Epithelial cell of proximal tubule (primary cell): ENCODE results near the gene ACP7. TPM values are rescaled to one million over a fixed set of nuclear protein-coding genes. Genes with fewer than 3 reads are reported as not detected.
"Not testable (repeated sequence)": the region's sequence is repeated elsewhere in the genome, so short reads cannot be mapped to it uniquely, and the experiment has no call there.

Experiments
- DNase-seq: peaks from one replicate; pipeline ENCODE4 v3.0.0-alpha.2; 2011; ENCODE audit warnings: low read depth
- H3K4me3 ChIP-seq: 2 replicates; pipeline ENCODE4 v1.5.1; 2011; ENCODE audit warnings: low read depth, mild to moderate bottlenecking, low read length
- total RNA-seq: library from RNA; depleted of rRNA; stranded (reverse); fragments of >200 nt; gene quantifications from 2 replicates; pipeline ENCODE4 v1.2.3, GENCODE V29; 2015
- TF ChIP-seq, protein P1 (sequence below): conservative IDR thresholded peaks from 2 replicates; pipeline ENCODE4 v1.5.1; 2012; ENCODE audit warnings: low read depth, mild to moderate bottlenecking, low read length

Gene ACP7
- total RNA-seq, 1 donor from 2014 or later = 0.23 TPM

DNA sequence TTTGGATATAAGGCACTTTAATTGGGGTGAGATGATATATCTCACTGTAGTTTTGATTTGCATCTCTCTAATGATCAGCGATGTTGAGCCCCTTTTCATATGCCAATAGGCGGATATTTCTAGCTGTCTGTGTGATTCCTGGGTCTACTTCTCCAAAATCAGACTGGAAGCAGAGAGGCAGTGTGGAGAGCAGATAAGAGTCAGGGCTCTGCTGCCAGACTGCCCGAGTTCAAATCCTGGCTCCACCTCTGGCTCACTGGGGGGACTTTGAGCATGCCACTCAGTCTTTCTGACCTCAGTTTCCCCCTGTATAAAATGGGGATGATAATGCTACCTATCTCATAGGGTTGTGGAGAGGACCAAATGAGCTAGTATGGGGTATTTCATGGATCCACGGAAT lies 24.0 kb upstream of the ACP7 start:
- H3K4me3 ChIP-seq = no peak overlapping the region
- DNase-seq = no peak
- TF ChIP-seq, protein P1, sequence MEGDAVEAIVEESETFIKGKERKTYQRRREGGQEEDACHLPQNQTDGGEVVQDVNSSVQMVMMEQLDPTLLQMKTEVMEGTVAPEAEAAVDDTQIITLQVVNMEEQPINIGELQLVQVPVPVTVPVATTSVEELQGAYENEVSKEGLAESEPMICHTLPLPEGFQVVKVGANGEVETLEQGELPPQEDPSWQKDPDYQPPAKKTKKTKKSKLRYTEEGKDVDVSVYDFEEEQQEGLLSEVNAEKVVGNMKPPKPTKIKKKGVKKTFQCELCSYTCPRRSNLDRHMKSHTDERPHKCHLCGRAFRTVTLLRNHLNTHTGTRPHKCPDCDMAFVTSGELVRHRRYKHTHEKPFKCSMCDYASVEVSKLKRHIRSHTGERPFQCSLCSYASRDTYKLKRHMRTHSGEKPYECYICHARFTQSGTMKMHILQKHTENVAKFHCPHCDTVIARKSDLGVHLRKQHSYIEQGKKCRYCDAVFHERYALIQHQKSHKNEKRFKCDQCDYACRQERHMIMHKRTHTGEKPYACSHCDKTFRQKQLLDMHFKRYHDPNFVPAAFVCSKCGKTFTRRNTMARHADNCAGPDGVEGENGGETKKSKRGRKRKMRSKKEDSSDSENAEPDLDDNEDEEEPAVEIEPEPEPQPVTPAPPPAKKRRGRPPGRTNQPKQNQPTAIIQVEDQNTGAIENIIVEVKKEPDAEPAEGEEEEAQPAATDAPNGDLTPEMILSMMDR = no peak

DNA sequence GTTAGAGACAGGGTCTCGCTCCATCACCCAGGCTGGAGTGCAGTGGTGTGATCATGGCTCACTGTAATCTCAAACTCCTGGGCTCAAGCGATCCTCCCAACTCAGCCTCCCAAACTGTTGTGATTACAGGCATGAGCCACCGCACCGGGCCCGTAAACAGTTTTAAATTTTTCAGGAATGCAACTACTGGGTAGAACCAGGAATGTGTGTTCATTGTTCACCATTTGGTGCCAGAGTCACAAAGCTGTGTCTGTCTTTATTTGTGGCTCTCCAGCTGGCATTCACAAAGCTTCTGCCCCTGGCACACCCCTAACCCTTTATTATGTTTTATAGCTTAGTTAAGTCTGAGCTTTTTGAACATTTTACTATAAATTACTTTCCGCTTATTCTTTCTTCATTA lies 19.8 kb upstream of the ACP7 start:
- DNase-seq = no peak
- TF ChIP-seq, protein P1 = no peak
- H3K4me3 ChIP-seq = no peak overlapping the region

DNA sequence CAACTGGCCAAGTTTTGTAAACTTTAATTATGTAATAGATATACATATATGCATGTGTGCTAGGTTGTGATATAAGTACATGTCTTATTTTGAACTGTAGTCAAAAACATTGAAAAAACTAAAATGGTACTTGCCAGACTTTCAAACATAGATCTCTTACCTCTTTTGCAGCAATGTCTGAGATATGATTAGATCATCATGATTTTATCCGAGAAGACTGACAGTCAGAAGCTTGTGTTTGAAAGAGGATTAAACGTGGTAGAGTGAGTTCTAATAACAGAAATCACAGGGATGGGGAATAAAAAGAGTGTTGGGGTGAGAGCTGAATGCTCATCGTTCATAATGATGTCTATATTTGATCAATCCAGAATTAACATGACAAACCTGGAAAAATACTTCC lies 18.2 kb upstream of the ACP7 start:
- no peak for DNase-seq
- TF ChIP-seq, protein P1 = no peak
- no peak overlapping the region for H3K4me3 ChIP-seq

DNA sequence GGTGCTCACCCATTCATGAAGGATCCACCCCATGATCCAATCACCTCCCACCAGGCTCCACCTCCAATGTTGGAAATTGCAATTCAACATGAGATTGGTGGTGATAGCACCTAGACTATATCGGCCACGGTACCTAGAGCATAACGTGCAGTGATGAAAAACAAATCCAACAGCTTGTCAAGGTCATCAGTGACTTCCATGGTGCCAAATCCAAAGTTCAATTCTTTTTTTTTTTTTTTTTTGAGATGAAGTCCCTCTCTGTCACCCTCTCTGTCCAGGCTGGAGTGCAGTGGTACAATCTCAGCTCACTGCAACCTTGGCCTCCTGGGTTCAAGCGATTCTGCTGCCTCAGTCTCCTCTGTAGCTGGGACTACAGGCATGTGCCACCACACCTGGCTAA lies 17.1 kb upstream of the ACP7 start:
- no peak for DNase-seq
- H3K4me3 ChIP-seq = no peak overlapping the region
- TF ChIP-seq, protein P1 = no peak

DNA sequence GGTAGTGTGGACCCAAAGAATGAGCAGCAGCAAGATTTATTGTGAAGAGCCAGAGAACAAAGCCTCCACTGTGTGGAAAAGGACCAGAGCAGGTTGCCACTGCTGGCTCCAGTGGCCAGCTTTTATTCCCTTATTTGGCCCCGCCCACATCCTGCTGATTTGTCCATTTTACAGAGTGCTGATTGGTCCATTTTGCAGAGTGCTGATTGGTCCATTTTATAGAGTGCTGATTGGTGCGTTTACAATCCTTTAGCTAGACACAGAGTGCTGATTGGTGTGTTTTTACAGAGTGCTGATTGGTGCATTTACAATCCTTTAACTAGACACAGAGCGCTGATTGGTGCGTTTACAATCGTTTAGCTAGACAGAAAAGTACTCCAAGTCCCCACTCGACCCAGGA lies 15.9 kb upstream of the ACP7 start:
- not testable (repeated sequence) for H3K4me3 ChIP-seq

DNA sequence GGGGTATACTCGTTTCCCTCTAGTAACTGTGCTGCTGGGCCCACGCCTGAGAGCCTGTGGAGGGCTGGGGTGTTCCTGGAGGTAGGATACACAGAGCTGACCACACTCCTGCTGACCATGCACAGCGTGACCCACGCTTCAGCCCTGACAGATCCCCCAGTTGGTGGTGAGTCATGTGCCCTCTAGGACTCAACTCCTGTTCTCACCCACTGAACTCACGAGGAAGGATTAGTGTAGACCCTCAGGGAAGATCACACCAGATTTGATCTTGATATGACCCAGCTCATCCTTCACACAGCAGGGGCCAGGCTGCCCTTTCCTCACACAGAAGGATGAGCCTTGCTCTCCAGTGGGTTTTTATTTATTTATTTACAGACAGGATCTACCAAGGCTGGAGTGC lies 13.3 kb upstream of the ACP7 start:
- no peak for DNase-seq

More for the DNA sequence above, 15.9 kb upstream of the ACP7 start:
- not testable (repeated sequence) for DNase-seq

DNA sequence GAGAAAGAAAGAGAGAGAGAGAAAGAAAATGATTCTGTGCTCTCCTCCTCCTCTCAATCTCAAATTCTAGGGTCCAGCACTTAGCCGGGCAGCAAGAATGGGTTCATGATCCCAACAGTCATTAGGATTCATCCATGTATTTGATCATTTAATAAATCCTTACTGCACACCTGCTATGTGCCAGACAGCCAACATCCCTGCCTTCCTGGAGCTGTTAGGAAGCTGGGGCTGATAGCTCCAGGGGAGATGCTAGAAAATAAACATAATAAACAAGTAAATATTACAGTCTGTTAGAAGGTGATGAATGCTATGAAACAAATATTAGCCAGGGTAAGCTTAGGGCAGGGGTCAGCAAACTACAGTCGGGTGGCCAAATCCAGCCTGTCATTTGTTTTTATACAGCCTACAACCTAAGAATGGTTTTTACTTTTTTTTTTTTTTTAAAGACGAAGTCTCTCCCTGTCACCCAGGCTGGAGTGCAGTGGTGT lies 9.9 kb upstream of the ACP7 start:
- TF ChIP-seq, protein P1 = no peak
- H3K4me3 ChIP-seq = no peak overlapping the region
- DNase-seq = no peak

More for the DNA sequence above, 13.3 kb upstream of the ACP7 start:
- no peak overlapping the region for H3K4me3 ChIP-seq
- TF ChIP-seq, protein P1 = no peak
